Activated CD4-positive, alpha-beta T cell treated with anti-CD3 and anti-CD28 coated beads, Interleukin-2, amount 10 ng/mL, durations not matched to agents 24 days and 14 days (primary cell): ENCODE data around the gene FAM151A. TPM values are rescaled to one million over a fixed set of nuclear protein-coding genes. Genes with fewer than 3 reads are reported as not detected.

ENCODE experiments used
- DNase-seq: peaks from one replicate; pipeline ENCODE4 v3.0.0; 2022
- H3K27ac Mint-ChIP-seq: one replicate; pipeline ENCODE4 v1.8.0; 2022; ENCODE audit warnings: mild to moderate bottlenecking, mixed read lengths
- H3K27me3 Mint-ChIP-seq: one replicate; pipeline ENCODE4 v1.8.0; 2022; ENCODE audit warnings: mixed read lengths
- H3K36me3 Mint-ChIP-seq: one replicate; pipeline ENCODE4 v1.8.0; 2022; ENCODE audit warnings: low read depth, mild to moderate bottlenecking, mixed read lengths
- H3K4me1 Mint-ChIP-seq: one replicate; pipeline ENCODE4 v1.8.0; 2021; ENCODE audit warnings: mixed read lengths
- H3K4me3 Mint-ChIP-seq: one replicate; pipeline ENCODE4 v1.8.0; 2022; ENCODE audit warnings: mild to moderate bottlenecking, moderate library complexity, mixed read lengths
- H3K9me3 Mint-ChIP-seq: one replicate; pipeline ENCODE4 v1.8.0; 2021; ENCODE audit warnings: mixed read lengths
- intact Hi-C: fragments of 100-400 bp; cut with micrococcal nuclease; formaldehyde crosslinking; loops from one replicate; pipeline ENCODE4 v1.15.1; 2023
- total RNA-seq: library from RNA; stranded (reverse); gene quantifications from 2 replicates; pipeline ENCODE4 v1.2.3, GENCODE V29; 2022

FAM151A gene
- total RNA-seq, 1 donor from 2014 or later = not detected

DNA sequence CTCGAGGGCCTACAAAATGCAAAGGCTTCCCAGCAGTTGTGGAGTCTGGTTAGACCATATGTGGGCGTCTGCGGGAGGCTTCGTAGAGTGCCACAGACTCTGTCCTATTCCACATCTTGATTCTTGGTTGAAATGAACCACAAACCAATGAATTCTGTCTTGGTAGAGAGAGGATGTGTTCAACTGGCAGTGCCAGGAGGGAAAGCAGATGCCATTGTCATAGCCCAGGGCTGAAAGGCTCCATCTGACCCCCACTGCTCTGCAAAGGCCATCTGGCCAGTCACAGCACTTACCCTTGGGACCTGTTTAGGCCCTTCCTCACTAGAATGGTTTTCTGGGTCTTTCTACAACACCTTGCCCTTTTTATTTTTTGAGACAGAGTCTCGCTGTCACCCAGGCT, 53.2 kb downstream of the FAM151A start:
- no peak for DNase-seq
- Mint-ChIP-seq H3K9me3 (no peaks in the 10 kb centered on the region), H3K4me3 (no peak overlapping the region), H3K36me3 (no peaks in the 10 kb centered on the region), H3K27ac (no peak overlapping the region), H3K4me1 (no peaks in the 10 kb centered on the region), H3K27me3 (peaks cover 2% of the 10 kb centered on the region)
- intact Hi-C loops = no loop called here

DNA sequence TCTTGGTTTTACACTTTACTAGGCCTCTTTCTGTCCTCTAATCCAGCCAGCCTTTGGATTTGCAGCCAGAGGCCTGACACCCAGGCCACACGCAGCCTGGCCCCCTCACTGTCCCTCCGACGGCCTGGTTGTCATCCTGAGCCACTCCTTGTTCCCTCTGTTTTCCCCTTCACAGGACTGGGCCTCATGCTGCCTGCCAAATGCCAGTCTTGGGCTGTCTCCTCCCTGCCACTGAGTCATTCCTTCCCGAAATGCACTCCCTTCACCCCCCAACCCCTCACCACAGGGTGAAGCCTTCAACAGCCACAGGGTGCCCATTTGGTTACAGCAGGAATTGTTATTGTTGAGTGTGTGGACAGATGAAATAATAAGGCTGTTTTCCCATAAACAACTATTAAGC, 54.0 kb downstream of the FAM151A start:
- H3K4me3 Mint-ChIP-seq = no peak overlapping the region
- H3K36me3 Mint-ChIP-seq = no peaks in the 10 kb centered on the region
- H3K27ac Mint-ChIP-seq = no peak overlapping the region
- H3K27me3 Mint-ChIP-seq = peaks cover 2% of the 10 kb centered on the region
- no peak for DNase-seq
- H3K4me1 Mint-ChIP-seq = no peaks in the 10 kb centered on the region
- intact Hi-C loops = no loop called here
- H3K9me3 Mint-ChIP-seq = no peaks in the 10 kb centered on the region

GRCh38 chr1:54567961-54568360, 55.4 kb downstream of the FAM151A start:
- no peaks in the 10 kb centered on the region for H3K4me1 Mint-ChIP-seq
- peaks cover 2% of the 10 kb centered on the region for H3K27me3 Mint-ChIP-seq
- intact Hi-C loops = no loop called here
- H3K36me3 Mint-ChIP-seq = no peaks in the 10 kb centered on the region
- no peak for DNase-seq
- no peak overlapping the region for H3K27ac Mint-ChIP-seq
- no peaks in the 10 kb centered on the region for H3K9me3 Mint-ChIP-seq
- H3K4me3 Mint-ChIP-seq = no peak overlapping the region

DNA sequence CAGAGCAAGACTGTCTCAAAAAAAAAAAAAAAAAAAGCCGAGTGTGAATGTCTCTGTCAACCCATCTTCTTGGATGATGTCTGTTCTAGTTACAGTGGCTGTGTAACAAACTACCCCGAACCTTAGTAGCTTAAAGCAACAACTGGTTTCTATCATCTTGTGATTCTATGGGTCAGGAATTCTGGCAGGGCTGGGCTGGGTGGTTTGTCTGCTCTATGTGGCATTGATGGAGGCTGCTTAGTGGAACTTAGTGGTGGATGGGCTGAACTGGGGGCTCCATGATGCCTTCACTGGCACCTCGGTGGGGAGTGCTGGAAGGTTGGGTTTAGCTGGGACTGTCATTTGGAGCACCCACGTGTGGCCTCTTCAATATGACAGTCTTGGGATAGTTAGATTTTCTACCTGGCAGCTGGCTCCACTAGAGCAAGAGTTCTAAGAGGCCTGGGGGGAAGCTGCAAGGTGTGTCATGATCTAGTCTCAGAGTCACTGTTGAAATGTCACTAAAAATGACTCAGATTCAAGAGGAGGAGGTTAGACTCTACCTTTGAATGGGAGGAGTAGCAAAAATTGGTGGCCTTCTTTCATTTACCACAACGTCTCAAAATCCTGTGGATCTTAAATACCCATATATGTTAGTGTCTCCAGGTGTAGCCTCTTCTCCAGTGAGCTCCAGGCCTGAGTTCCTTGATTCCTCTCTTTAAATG, 56.7 kb downstream of the FAM151A start:
- no peak overlapping the region for H3K27ac Mint-ChIP-seq
- H3K9me3 Mint-ChIP-seq = no peaks in the 10 kb centered on the region
- no peaks in the 10 kb centered on the region for H3K4me1 Mint-ChIP-seq
- H3K27me3 Mint-ChIP-seq = peaks cover 2% of the 10 kb centered on the region
- H3K4me3 Mint-ChIP-seq = no peak overlapping the region
- no peak for DNase-seq
- intact Hi-C loops = no loop called here
- no peaks in the 10 kb centered on the region for H3K36me3 Mint-ChIP-seq

GRCh38 chr1:54565113-54565501, 58.2 kb downstream of the FAM151A start:
- DNase-seq = no peak
- Mint-ChIP-seq H3K4me3 (no peak overlapping the region), H3K4me1 (no peaks in the 10 kb centered on the region), H3K27me3 (peaks cover 2% of the 10 kb centered on the region), H3K36me3 (no peaks in the 10 kb centered on the region), H3K27ac (no peak overlapping the region), H3K9me3 (no peaks in the 10 kb centered on the region)
- intact Hi-C loops = no loop called here

GRCh38 chr1:54564312-54565112, 58.8 kb downstream of the FAM151A start:
- intact Hi-C loops = no loop called here
- Mint-ChIP-seq H3K4me1 (no peaks in the 10 kb centered on the region), H3K27ac (no peak overlapping the region), H3K27me3 (peaks cover 2% of the 10 kb centered on the region), H3K4me3 (no peak overlapping the region), H3K9me3 (no peaks in the 10 kb centered on the region), H3K36me3 (no peaks in the 10 kb centered on the region)
- DNase-seq = no peak

DNA sequence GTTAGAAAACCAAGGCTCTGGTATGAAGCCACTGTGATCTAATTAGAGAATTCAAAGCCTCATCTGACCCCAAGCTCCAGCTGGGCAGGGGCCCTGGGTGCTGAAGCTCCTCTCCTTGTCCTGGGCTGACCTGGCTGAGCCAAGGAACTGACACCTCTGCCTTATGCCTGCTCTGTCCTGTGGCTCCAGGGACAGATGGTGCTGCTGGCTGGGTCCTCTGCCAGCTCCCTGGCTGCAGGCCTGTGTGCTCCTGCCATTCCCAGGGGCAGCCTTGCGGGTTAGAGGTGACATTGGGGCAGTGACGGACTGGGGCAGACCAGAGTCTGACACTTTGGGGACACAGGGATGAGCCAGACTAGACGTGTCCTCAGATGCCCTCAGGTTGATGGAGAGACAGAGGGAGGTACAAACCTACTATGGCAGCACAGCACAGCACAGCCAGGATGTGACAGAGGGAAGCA, 63.5 kb downstream of the FAM151A start:
- intact Hi-C loops = no loop called here
- Mint-ChIP-seq H3K27me3 (peaks cover 2% of the 10 kb centered on the region), H3K4me1 (no peaks in the 10 kb centered on the region), H3K9me3 (no peaks in the 10 kb centered on the region), H3K4me3 (no peak overlapping the region), H3K36me3 (no peaks in the 10 kb centered on the region), H3K27ac (no peak overlapping the region)
- DNase-seq = no peak

Other genes starting within 250 kb of the FAM151A start
- gene SSBP3, start 217.1 kb downstream of the FAM151A start, total RNA-seq = 84.1 and 87.9 TPM in 2 replicates
- gene ACOT11, start 75.3 kb downstream of the FAM151A start, total RNA-seq = 1.3 and 1.6 TPM in 2 replicates
- 0.07 and 0.12 TPM in 2 replicates for gene MROH7, start 18.3 kb upstream of the FAM151A start, total RNA-seq
- 41.6 and 45.3 TPM in 2 replicates for gene TTC4, start 92.3 kb upstream of the FAM151A start, total RNA-seq
- gene PARS2, start 141.0 kb upstream of the FAM151A start, total RNA-seq = 7.1 and 7.8 TPM in 2 replicates
- 1.6 TPM in 2 replicates for gene TTC22, start 177.8 kb upstream of the FAM151A start, total RNA-seq